ENCODE data around the gene GZMH. TPM values are rescaled to one million over a fixed set of nuclear protein-coding genes. Genes with fewer than 3 reads are reported as not detected.
"Not testable (repeated sequence)": the region's sequence is repeated elsewhere in the genome, so short reads cannot be mapped to it uniquely, and the experiment has no call there.

GZMH gene
- total RNA-seq, 2 experiments from 2014 or later: not detected

- Histone ChIP-seq H4K20me1 (ENCODE audit: insufficient read depth, low read length) (no peaks in the 10 kb centered on the region), H3K4me3 (ENCODE audit: low read depth, low read length, poor library complexity, severe bottlenecking) (no peak overlapping the region), H3K4me1 (ENCODE audit: insufficient read depth, low read length, poor library complexity, severe bottlenecking) (no peaks in the 10 kb centered on the region), H3K79me2 (ENCODE audit: insufficient read depth, low read depth, low read length) (no peaks in the 10 kb centered on the region), H2AFZ (ENCODE audit: low read length) (no peak overlapping the region), H3K27ac (ENCODE audit: low read depth, low read length, poor library complexity, severe bottlenecking) (no peak overlapping the region), H3K36me3 (ENCODE audit: insufficient read depth, low read length) (no peaks in the 10 kb centered on the region), H3K4me2 (ENCODE audit: low read length) (no peak overlapping the region), H3K9me2 (ENCODE audit: insufficient read depth, low read length) (no peaks in the 10 kb centered on the region), H3K9me3 (ENCODE audit: low read length) (no peaks in the 10 kb centered on the region)
- ChIA-PET POLR2A (no interaction called here), CTCF (ENCODE audit: unreplicated experiment) (no interaction called here)
- no TSS peak for BruUV-seq (replicated peaks)
- no peak for DNase-seq (ENCODE audit: low spot score)
- TF ChIP-seq, protein P1, sequence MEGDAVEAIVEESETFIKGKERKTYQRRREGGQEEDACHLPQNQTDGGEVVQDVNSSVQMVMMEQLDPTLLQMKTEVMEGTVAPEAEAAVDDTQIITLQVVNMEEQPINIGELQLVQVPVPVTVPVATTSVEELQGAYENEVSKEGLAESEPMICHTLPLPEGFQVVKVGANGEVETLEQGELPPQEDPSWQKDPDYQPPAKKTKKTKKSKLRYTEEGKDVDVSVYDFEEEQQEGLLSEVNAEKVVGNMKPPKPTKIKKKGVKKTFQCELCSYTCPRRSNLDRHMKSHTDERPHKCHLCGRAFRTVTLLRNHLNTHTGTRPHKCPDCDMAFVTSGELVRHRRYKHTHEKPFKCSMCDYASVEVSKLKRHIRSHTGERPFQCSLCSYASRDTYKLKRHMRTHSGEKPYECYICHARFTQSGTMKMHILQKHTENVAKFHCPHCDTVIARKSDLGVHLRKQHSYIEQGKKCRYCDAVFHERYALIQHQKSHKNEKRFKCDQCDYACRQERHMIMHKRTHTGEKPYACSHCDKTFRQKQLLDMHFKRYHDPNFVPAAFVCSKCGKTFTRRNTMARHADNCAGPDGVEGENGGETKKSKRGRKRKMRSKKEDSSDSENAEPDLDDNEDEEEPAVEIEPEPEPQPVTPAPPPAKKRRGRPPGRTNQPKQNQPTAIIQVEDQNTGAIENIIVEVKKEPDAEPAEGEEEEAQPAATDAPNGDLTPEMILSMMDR (conservative IDR thresholded peaks at IDR 0.05; ENCODE audit: low read length): no peak
- TF ChIP-seq EZH2phosphoT487 (IDR thresholded peaks at IDR 0.05; ENCODE audit: borderline replicate concordance, low read depth, low read length): no peak
- intact Hi-C loops (cut with micrococcal nuclease; ENCODE audit: unreplicated experiment): no loop called here
Measured at GRCh38 chr14:24597403-24597802, 12.1 kb downstream of the GZMH start.

DNA sequence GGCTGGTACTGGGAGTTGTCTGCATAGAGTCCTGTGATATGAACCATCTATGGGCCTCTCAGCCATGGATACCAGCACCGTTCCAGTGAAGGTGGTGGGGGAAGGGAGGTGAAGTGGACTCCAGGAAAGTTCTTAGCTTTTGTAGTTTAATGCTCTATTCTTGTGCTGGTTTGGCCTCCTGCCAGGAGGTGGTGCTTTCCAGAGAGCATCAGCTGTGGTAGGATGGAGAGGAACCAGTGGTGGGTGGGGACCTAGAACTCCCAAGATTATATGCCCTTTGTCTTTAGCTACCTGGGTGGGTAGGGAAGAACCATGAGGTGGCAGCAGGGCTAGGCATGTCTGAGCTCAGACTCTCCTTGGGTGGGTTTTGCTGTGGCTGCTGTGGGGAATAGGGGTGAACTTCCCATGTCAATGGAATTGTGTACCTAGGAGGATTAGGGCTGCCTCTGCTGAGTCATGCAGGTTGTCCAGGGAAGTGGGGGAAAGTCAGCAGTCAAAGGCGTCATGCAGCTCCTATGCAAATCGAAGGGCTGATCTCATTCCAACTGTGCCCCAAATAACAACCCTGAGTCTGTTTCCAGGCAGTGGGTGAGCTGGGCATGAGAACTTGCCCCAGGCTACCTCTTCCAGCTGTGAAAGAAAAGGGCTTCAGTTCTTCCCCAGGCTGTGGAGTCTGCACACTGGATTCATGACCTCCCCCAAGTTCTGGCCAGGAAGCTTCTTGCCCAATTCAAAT, 14.2 kb downstream of the GZMH start:
- H3K4me2 ChIP-seq (ENCODE audit: low read length): no peak overlapping the region
- ChIA-PET POLR2A (no interaction called here), CTCF (ENCODE audit: unreplicated experiment) (interaction anchor here (1.1 kb wide), 1 partner anchor 13 kb away, joined by 3 read pairs; no protein-coding TSS in a partner anchor)
- TF ChIP-seq, protein P1 (conservative IDR thresholded peaks at IDR 0.05; ENCODE audit: low read length): no peak
- TF ChIP-seq EZH2phosphoT487 (IDR thresholded peaks at IDR 0.05; ENCODE audit: borderline replicate concordance, low read depth, low read length): no peak
- no peaks in the 10 kb centered on the region for H3K79me2 ChIP-seq (ENCODE audit: insufficient read depth, low read depth, low read length)
- no peak overlapping the region for H3K27ac ChIP-seq (ENCODE audit: low read depth, low read length, poor library complexity, severe bottlenecking)
- H3K4me1 ChIP-seq (ENCODE audit: insufficient read depth, low read length, poor library complexity, severe bottlenecking): no peaks in the 10 kb centered on the region
- no peak for DNase-seq (ENCODE audit: low spot score)
- no peaks in the 10 kb centered on the region for H4K20me1 ChIP-seq (ENCODE audit: insufficient read depth, low read length)
- no peaks in the 10 kb centered on the region for H3K36me3 ChIP-seq (ENCODE audit: insufficient read depth, low read length)
- H3K9me3 ChIP-seq (ENCODE audit: low read length): no peaks in the 10 kb centered on the region
- H2AFZ ChIP-seq (ENCODE audit: low read length): no peak overlapping the region
- no peaks in the 10 kb centered on the region for H3K9me2 ChIP-seq (ENCODE audit: insufficient read depth, low read length)
- intact Hi-C loops (cut with micrococcal nuclease; ENCODE audit: unreplicated experiment): no loop called here
- H3K4me3 ChIP-seq (ENCODE audit: low read depth, low read length, poor library complexity, severe bottlenecking): no peak overlapping the region
- no TSS peak for BruUV-seq (replicated peaks)

GRCh38 chr14:24591004-24591403, 18.5 kb downstream of the GZMH start:
- H3K36me3 ChIP-seq (ENCODE audit: insufficient read depth, low read length); CTCF ChIA-PET (ENCODE audit: unreplicated experiment); H2AFZ ChIP-seq (ENCODE audit: low read length); H3K27ac ChIP-seq (ENCODE audit: low read depth, low read length, poor library complexity, severe bottlenecking); DNase-seq (ENCODE audit: low spot score); H3K9me2 ChIP-seq (ENCODE audit: insufficient read depth, low read length); H3K4me2 ChIP-seq (ENCODE audit: low read length); intact Hi-C loops (cut with micrococcal nuclease; ENCODE audit: unreplicated experiment); H3K4me1 ChIP-seq (ENCODE audit: insufficient read depth, low read length, poor library complexity, severe bottlenecking); POLR2A ChIA-PET; H3K79me2 ChIP-seq (ENCODE audit: insufficient read depth, low read depth, low read length); H3K9me3 ChIP-seq (ENCODE audit: low read length); H3K4me3 ChIP-seq (ENCODE audit: low read depth, low read length, poor library complexity, severe bottlenecking); H4K20me1 ChIP-seq (ENCODE audit: insufficient read depth, low read length); BruUV-seq (replicated peaks): not testable (repeated sequence)

GRCh38 chr14:24584402-24584801, 25.1 kb downstream of the GZMH start:
- H2AFZ ChIP-seq (ENCODE audit: low read length); H3K9me2 ChIP-seq (ENCODE audit: insufficient read depth, low read length); H3K36me3 ChIP-seq (ENCODE audit: insufficient read depth, low read length); BruUV-seq (replicated peaks); H3K4me1 ChIP-seq (ENCODE audit: insufficient read depth, low read length, poor library complexity, severe bottlenecking); H3K4me2 ChIP-seq (ENCODE audit: low read length); H3K79me2 ChIP-seq (ENCODE audit: insufficient read depth, low read depth, low read length); CTCF ChIA-PET (ENCODE audit: unreplicated experiment); DNase-seq (ENCODE audit: low spot score); H4K20me1 ChIP-seq (ENCODE audit: insufficient read depth, low read length); H3K9me3 ChIP-seq (ENCODE audit: low read length); POLR2A ChIA-PET; H3K27ac ChIP-seq (ENCODE audit: low read depth, low read length, poor library complexity, severe bottlenecking); H3K4me3 ChIP-seq (ENCODE audit: low read depth, low read length, poor library complexity, severe bottlenecking); intact Hi-C loops (cut with micrococcal nuclease; ENCODE audit: unreplicated experiment): not testable (repeated sequence)
